HG02759 (cell line): ENCODE results near the gene OSBP2.
"Not testable (repeated sequence)": the region's sequence is repeated elsewhere in the genome, so short reads cannot be mapped to it uniquely, and the experiment has no call there.

Experiments
- ATAC-seq: cut with Tn5 transposase; IDR thresholded peaks from one replicate; pipeline ENCODE4 v1.9.1; 2021; ENCODE audit warnings: mild to moderate bottlenecking, moderate library complexity; ENCODE audit not compliant: unreplicated experiment

The OSBP2 gene

GRCh38 chr22:30754521-30754920 lies 59.8 kb downstream of the OSBP2 start:
- no peak for ATAC-seq

GRCh38 chr22:30754971-30755758 lies 60.5 kb downstream of the OSBP2 start:
- no peak for ATAC-seq

DNA sequence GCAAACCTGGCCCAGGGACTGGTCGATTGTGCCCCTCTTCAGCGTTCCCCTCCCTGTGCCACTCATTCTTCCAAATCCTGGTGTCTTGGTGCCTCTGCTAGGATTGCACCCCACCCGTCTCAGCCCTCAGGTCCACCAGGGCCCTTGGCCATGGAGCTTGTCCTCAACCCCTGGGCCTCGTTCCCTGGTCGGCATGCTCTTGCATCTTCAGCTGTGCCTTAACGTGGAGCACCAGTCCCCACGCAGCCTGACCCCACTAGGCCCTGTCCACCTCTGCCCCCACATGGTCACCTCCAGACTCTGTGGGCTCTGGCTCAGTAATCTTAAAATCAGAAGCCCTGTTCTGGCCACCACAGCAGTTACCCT lies 61.1 kb downstream of the OSBP2 start:
- no peak for ATAC-seq

- no peak for ATAC-seq
These were observed 69.4 kb downstream of the OSBP2 start for GRCh38 chr22:30763815-30764673.

DNA sequence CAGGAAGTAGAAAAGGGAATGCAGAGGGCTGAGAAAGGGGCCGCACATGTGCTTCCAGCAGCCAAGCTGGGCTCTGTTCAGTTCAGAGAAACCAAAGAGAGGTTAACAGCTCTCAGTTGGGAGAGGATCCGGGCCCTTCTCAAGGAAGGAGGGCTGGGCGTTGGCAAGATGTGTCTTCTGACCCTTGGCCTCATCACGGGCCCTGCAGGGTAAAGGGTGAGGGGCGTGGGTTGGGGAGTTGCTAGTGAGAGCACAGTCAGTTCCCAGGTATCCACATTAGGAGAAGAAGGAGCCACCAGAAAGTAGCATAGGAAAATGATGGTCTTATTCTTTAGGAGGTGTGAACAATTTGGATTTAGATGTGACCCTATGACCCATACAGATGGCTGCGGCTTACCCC lies 73.0 kb downstream of the OSBP2 start:
- ATAC-seq, result no peak

- no peak for ATAC-seq
These were observed 76.0 kb downstream of the OSBP2 start for GRCh38 chr22:30770716-30771115.

DNA sequence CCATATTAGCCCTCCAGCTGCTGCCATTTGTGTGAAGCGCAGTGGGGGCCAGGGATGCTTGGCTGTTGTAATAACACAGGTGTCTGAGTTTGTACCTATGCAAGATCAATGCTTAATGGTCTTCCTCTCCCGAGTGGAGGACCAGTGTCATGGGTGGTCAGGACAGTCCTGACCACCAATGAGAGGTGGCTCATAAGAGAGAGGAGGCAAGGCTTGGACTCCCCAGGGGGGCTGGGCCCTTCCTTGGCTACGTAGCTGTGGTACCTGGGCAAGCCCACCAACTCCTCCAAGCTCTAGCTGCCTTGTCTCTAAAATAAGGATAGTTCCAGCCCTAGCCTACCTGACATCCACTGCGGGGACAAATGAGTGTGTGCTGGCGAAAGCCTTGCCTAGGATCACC lies 79.2 kb downstream of the OSBP2 start:
- ATAC-seq, result no peak

DNA sequence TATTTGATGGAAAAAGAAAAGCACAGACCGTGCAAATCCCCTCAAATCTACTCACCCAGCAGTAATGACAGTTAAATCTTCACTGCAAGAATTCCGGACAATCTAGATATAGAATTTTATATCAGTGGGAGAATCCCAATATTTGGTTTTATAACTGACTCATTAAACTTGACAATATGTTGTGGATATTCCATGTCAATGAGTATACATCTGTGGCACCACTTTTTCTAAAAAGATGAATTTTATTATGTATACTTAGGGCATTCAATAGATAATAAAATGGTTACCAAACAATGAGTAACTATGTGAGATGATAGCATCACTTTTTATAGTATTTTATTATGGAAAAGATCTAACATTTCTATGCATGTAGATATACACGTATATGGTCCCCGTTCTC lies 79.9 kb downstream of the OSBP2 start:
- no peak for ATAC-seq

GRCh38 chr22:30776476-30776875 lies 81.8 kb downstream of the OSBP2 start:
- no peak for ATAC-seq

- not testable (repeated sequence) for ATAC-seq
These were observed 82.5 kb downstream of the OSBP2 start for GRCh38 chr22:30777146-30777545.

DNA sequence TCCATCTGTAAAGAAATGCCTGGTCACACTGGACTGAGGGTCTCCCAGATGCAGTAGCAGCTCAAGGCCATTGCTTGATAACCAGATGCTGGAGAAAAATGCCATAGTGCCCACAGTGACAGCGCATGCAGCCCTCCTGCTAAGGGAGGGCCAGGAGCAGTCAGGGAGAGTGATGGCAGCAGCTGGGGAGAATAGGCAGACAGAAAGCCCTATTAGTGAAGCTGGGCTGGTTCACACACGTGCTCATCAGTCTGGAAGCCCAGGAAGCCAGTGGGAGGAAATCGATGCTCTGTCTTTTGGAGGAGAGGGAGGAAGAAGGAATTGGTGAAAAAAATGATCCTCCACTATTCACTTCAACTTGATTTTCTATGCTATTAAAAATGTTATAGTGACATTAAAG lies 82.9 kb downstream of the OSBP2 start:
- no peak for ATAC-seq

GRCh38 chr22:30778261-30778660 lies 83.6 kb downstream of the OSBP2 start:
- ATAC-seq, result no peak

GRCh38 chr22:30780026-30780425 lies 85.4 kb downstream of the OSBP2 start:
- no peak for ATAC-seq

- ATAC-seq, result no peak
These were observed 86.7 kb downstream of the OSBP2 start for GRCh38 chr22:30781271-30781875.

- ATAC-seq, result no peak
These were observed 87.9 kb downstream of the OSBP2 start for GRCh38 chr22:30782613-30783012.

DNA sequence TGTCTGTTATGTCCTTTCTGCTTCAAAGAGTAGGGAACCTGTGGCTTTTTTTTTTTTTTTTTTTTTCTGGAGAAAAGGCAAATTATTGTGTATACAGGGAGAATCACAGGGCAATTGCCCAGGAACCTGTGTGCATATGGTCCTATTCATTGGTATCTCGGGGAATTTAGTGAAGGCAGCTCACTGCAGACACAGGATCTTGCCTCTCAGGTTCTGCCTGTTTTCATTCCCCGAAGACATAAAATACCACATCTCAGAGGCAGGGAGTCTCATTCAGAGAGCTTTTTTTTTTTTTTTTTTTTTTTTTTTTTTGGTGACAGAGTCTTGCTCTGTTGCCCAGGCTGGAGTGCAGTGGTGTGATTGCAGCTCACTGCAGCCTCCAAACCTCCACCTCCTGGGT lies 88.3 kb downstream of the OSBP2 start:
- no peak for ATAC-seq

DNA sequence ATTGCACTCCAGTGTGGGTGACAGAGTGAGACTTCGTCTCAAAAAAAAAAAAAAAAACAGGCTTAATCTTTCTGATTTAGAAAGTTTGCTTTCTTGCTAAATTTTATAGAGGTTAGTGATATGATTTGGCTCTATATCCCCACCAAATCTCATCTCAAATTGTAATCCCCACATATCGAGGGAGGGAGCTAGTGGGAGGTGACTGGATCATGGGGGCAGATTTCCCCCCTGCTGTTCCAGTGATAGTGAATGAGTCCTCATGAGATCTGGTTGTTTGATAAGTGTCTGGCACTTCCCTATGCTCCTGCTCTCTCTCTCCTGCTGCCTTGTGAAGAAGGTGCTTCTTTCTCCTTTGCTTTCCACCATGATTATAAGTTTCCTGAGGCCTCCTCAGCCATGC lies 90.9 kb downstream of the OSBP2 start:
- no peak for ATAC-seq

DNA sequence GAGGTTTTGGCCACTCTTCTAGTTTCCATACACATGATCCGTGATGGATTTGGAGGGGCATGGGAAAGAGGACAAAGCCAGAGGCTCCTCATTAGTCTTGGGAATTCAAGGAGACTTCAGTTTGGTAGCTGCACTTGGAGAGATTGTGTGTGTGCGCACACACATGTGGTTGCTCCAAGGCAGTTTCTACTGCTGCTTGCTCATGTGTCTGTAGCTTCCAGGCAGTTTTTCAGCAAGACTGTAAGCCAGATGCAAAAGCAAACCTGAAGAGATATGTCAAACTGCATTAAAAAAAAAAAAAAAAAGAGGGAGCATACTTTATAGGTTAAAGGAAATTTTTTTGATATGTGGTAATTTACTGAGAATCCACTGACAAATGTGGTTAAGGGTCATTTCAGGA lies 95.7 kb downstream of the OSBP2 start:
- no peak for ATAC-seq

DNA sequence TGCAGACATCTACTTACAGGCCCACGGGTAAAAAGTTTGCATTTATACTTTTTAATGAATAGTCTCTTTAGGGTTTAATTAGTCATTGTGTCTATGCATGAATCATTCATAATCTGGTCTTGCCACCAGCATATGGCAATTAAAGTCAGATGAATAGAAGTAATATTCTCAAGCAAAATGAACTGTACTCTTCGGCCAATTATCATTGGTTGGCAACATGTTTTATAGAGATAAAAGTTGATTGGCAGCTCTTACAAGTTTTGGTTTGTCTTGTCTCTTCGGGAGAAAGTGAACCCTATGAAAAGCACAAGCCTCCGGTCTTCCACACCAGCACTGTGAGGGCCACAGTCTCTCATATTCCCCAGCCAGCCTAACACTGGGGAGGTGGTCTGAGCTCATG lies 97.8 kb downstream of the OSBP2 start:
- no peak for ATAC-seq

DNA sequence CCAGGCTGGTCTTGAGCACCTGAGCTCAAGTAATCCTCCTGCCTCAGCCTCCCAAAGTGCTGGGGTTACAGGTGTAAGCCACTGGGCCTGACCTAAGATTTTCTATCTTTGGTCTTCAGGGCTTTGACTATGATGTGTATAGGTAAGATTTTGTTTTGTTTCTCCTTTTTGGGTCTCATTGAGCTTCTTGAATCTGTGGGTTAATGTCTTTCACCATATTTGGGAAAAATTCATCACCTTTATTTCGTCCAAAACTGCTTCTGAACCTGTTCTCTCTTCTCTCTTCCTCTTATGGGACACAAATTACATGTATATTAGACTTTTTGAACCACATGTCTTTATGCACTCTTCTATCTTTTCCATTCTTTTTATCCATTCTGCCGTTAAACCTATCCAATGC lies 100.4 kb downstream of the OSBP2 start:
- no peak for ATAC-seq

- ATAC-seq, result no peak
These were observed 107.0 kb downstream of the OSBP2 start for GRCh38 chr22:30801695-30802094.
